ENCODE measurements around the gene GJC2. TPM values are rescaled to one million over a fixed set of nuclear protein-coding genes. Genes with fewer than 3 reads are reported as not detected.
"Not testable (repeated sequence)": the region's sequence is repeated elsewhere in the genome, so short reads cannot be mapped to it uniquely, and the experiment has no call there.

Gene GJC2
- total RNA-seq, 5 donors from 2014 or later (not counting 1 experiment from before 2014, with no cell fraction given), result 1.1 to 3.1 (median 1.6) TPM

- H3K9me3 ChIP-seq, result no peaks in the 10 kb centered on the region
- H3K27me3 Mint-ChIP-seq, result no peaks in the 10 kb centered on the region
- ChIA-PET POLR2A (no interaction called here), CTCF (no interaction called here)
- ATAC-seq (replicated peaks in 1 of 4) (no peak), DNase-seq (peak in 1 of 35 experiments; percentile 2)
- peak overlapping the region; percentile 80 for H3K27ac ChIP-seq (ENCODE audit: low read length)
- H3K9me3 Mint-ChIP-seq, result no peaks in the 10 kb centered on the region
- 71% methylated on average over 7 of the region's 11 CpGs for WGBS (ENCODE audit: insufficient coverage)
- peak overlapping the region; percentile 86 to 100 for H3K4me3 ChIP-seq (ENCODE audit: control insufficient read depth in 1 of 2, extremely low read depth in 1 of 2, low read length in 1 of 2)
- peaks cover 0 to 26% of the 10 kb centered on the region in 2 donors for H3K36me3 ChIP-seq (ENCODE audit: control insufficient read depth in 2 of 2, extremely low read depth in 1 of 2, insufficient read depth in 1 of 2, low read length in 1 of 2)
- peaks cover 3 to 47% of the 10 kb centered on the region in 2 experiments for H3K4me1 ChIP-seq (ENCODE audit: control insufficient read depth in 1 of 2, extremely low read depth in 1 of 2, insufficient read depth in 2 of 2, low read length in 2 of 2)
- peaks cover 8% of the 10 kb centered on the region for H3K36me3 Mint-ChIP-seq
- H3K4me3 Mint-ChIP-seq, result peak overlapping the region; percentile 79 to 93 (median 81)
- H3K27me3 ChIP-seq (replicated peaks in 1 of 2; ENCODE audit: control insufficient read depth in 2 of 2, extremely low read depth in 1 of 2, insufficient read depth in 2 of 2, low read length in 1 of 2), result peaks cover 0 to 4% of the 10 kb centered on the region in 2 experiments
- peaks cover 26 to 38% (median 29%) of the 10 kb centered on the region in 3 donors for H3K4me1 Mint-ChIP-seq
- H3K27ac Mint-ChIP-seq, result peak overlapping the region; percentile 69 to 85
Measured at GRCh38 chr1:228108055-228108690, 41.6 kb upstream of the GJC2 start.

- H3K27ac ChIP-seq (ENCODE audit: low read length), result peak overlapping the region; percentile 80
Measured at GRCh38 chr1:228108742-228109072, 41.0 kb upstream of the GJC2 start.

GRCh38 chr1:228109073-228109961 is 40.4 kb upstream of the GJC2 start, which contains the start of gene MRPL55:
MRPL55 (minus strand) TSS chr1:228109299; CDS start chr1:228108260, 1,039 bp downstream.
- WGBS (ENCODE audit: insufficient coverage), result under 1% methylated on average over 63 of the region's 66 CpGs
- POLR2A ChIA-PET, result no interaction called here
- Histone ChIP-seq H3K27ac (ENCODE audit: low read length) (peak within 1 kb of the TSS; percentile 83), H3K4me1 (ENCODE audit: control insufficient read depth in 1 of 2, extremely low read depth in 1 of 2, insufficient read depth in 2 of 2, low read length in 2 of 2) (peaks cover 3 to 36% of the 10 kb centered on the region in 2 experiments), H3K36me3 (ENCODE audit: control insufficient read depth in 2 of 2, extremely low read depth in 1 of 2, insufficient read depth in 1 of 2, low read length in 1 of 2) (peaks cover 0 to 26% of the 10 kb centered on the region in 2 donors), H3K4me3 (ENCODE audit: control insufficient read depth in 1 of 2, extremely low read depth in 1 of 2, low read length in 1 of 2) (peak within 1 kb of the TSS; percentile 86 to 100), H3K9me3 (no peaks in the 10 kb centered on the region), H3K27me3 (replicated peaks in 1 of 2; ENCODE audit: control insufficient read depth in 2 of 2, extremely low read depth in 1 of 2, insufficient read depth in 2 of 2, low read length in 1 of 2) (peaks cover 0 to 4% of the 10 kb centered on the region in 2 experiments)
- ATAC-seq (replicated peaks in 1 of 4) (peak; percentile 91 to 98 (median 94)), DNase-seq (peak; percentile 93 to 100 (median 97))
- Mint-ChIP-seq H3K27me3 (no peaks in the 10 kb centered on the region), H3K36me3 (peaks cover 8% of the 10 kb centered on the region), H3K9me3 (no peaks in the 10 kb centered on the region), H3K4me3 (peak within 1 kb of the TSS; percentile 79 to 93 (median 81)), H3K27ac (peak within 1 kb of the TSS; percentile 85 to 87), H3K4me1 (peaks cover 21 to 31% (median 24%) of the 10 kb centered on the region in 3 donors)
- CTCF ChIA-PET, result interaction anchor here (0.5 to 1.6 kb wide), 4 partner anchors 22 to 349 kb away, joined by 3 to 7 read pairs (median 4); partner anchors contain the start of gene ARF1 (in 1 of the 2)

More at GRCh38 chr1:228108742-228109072, 41.0 kb upstream of the GJC2 start:
- peaks cover 0 to 26% of the 10 kb centered on the region in 2 donors for H3K36me3 ChIP-seq (ENCODE audit: control insufficient read depth in 2 of 2, extremely low read depth in 1 of 2, insufficient read depth in 1 of 2, low read length in 1 of 2)
- Mint-ChIP-seq H3K4me1 (peaks cover 21 to 32% (median 26%) of the 10 kb centered on the region in 3 donors), H3K27me3 (no peaks in the 10 kb centered on the region), H3K4me3 (peak overlapping the region; percentile 79 to 93 (median 81)), H3K9me3 (no peaks in the 10 kb centered on the region), H3K36me3 (peaks cover 8% of the 10 kb centered on the region), H3K27ac (peak overlapping the region; percentile 69 to 85)
- 6% methylated on average over 7 of the region's 8 CpGs for WGBS (ENCODE audit: insufficient coverage)
- H3K27me3 ChIP-seq (replicated peaks in 1 of 2; ENCODE audit: control insufficient read depth in 2 of 2, extremely low read depth in 1 of 2, insufficient read depth in 2 of 2, low read length in 1 of 2), result peaks cover 0 to 4% of the 10 kb centered on the region in 2 experiments
- H3K4me3 ChIP-seq (ENCODE audit: control insufficient read depth in 1 of 2, extremely low read depth in 1 of 2, low read length in 1 of 2), result peak overlapping the region; percentile 86 to 100
- ChIA-PET POLR2A (no interaction called here), CTCF (no interaction called here)
- peaks cover 3 to 42% of the 10 kb centered on the region in 2 experiments for H3K4me1 ChIP-seq (ENCODE audit: control insufficient read depth in 1 of 2, extremely low read depth in 1 of 2, insufficient read depth in 2 of 2, low read length in 2 of 2)
- H3K9me3 ChIP-seq, result no peaks in the 10 kb centered on the region
- DNase-seq (no peak), ATAC-seq (replicated peaks in 1 of 4) (peak in 1 of 4 experiments; percentile 2)

GRCh38 chr1:228109962-228110488 is 39.7 kb upstream of the GJC2 start:
- 59% methylated on average over 15 of the region's 15 CpGs for WGBS (ENCODE audit: insufficient coverage)
- DNase-seq (no peak), ATAC-seq (replicated peaks in 1 of 4) (no peak)
- Mint-ChIP-seq H3K4me3 (peak overlapping the region; percentile 79 to 93 (median 81)), H3K36me3 (peaks cover 8% of the 10 kb centered on the region), H3K9me3 (no peaks in the 10 kb centered on the region), H3K27me3 (no peaks in the 10 kb centered on the region), H3K27ac (peak overlapping the region; percentile 52 to 85), H3K4me1 (peaks cover 14 to 25% (median 20%) of the 10 kb centered on the region in 3 donors)
- peaks cover 3 to 29% of the 10 kb centered on the region in 2 experiments for H3K4me1 ChIP-seq (ENCODE audit: control insufficient read depth in 1 of 2, extremely low read depth in 1 of 2, insufficient read depth in 2 of 2, low read length in 2 of 2)
- no peaks in the 10 kb centered on the region for H3K9me3 ChIP-seq
- ChIA-PET CTCF (interaction anchor here (0.5 to 1.6 kb wide), 6 partner anchors 21 to 348 kb away, joined by 3 to 7 read pairs (median 4); partner anchors contain the start of gene ARF1 (in 1 of the 2)), POLR2A (no interaction called here)
- peak overlapping the region; percentile 83 for H3K27ac ChIP-seq (ENCODE audit: low read length)
- H3K27me3 ChIP-seq (replicated peaks in 1 of 2; ENCODE audit: control insufficient read depth in 2 of 2, extremely low read depth in 1 of 2, insufficient read depth in 2 of 2, low read length in 1 of 2), result peaks cover 0 to 4% of the 10 kb centered on the region in 2 experiments
- peaks cover 0 to 26% of the 10 kb centered on the region in 2 donors for H3K36me3 ChIP-seq (ENCODE audit: control insufficient read depth in 2 of 2, extremely low read depth in 1 of 2, insufficient read depth in 1 of 2, low read length in 1 of 2)
- peak overlapping the region; percentile 73 to 100 for H3K4me3 ChIP-seq (ENCODE audit: control insufficient read depth in 1 of 2, extremely low read depth in 1 of 2, low read length in 1 of 2)

- ATAC-seq (replicated peaks in 1 of 4) (no peak), DNase-seq (no peak)
- Mint-ChIP-seq H3K27ac (no peak overlapping the region), H3K4me1 (peaks cover 12 to 25% (median 20%) of the 10 kb centered on the region in 3 donors), H3K36me3 (peaks cover 8% of the 10 kb centered on the region), H3K9me3 (no peaks in the 10 kb centered on the region), H3K27me3 (no peaks in the 10 kb centered on the region), H3K4me3 (peak overlapping the region; percentile 13 to 79 (median 34))
- Histone ChIP-seq H3K4me3 (ENCODE audit: control insufficient read depth in 1 of 2, extremely low read depth in 1 of 2, low read length in 1 of 2) (no peak overlapping the region), H3K36me3 (ENCODE audit: control insufficient read depth in 2 of 2, extremely low read depth in 1 of 2, insufficient read depth in 1 of 2, low read length in 1 of 2) (peaks cover 0 to 23% of the 10 kb centered on the region in 2 donors), H3K27me3 (replicated peaks in 1 of 2; ENCODE audit: control insufficient read depth in 2 of 2, extremely low read depth in 1 of 2, insufficient read depth in 2 of 2, low read length in 1 of 2) (peaks cover 0 to 4% of the 10 kb centered on the region in 2 experiments), H3K4me1 (ENCODE audit: control insufficient read depth in 1 of 2, extremely low read depth in 1 of 2, insufficient read depth in 2 of 2, low read length in 2 of 2) (peaks cover 3 to 28% of the 10 kb centered on the region in 2 experiments), H3K27ac (ENCODE audit: low read length) (no peak overlapping the region), H3K9me3 (no peaks in the 10 kb centered on the region)
- 89% methylated on average over 4 of the region's 7 CpGs for WGBS (ENCODE audit: insufficient coverage)
- POLR2A ChIA-PET, result no interaction called here
- CTCF ChIA-PET, result interaction anchor here in 1 of 2 donors (0.6 to 1.6 kb wide), 3 partner anchors 20 to 111 kb away, joined by 4 to 5 read pairs (median 5); partner anchors contain the start of gene ARF1
Measured at GRCh38 chr1:228110556-228110955, 39.2 kb upstream of the GJC2 start.

- peaks cover 0 to 16% of the 10 kb centered on the region in 2 donors for H3K36me3 ChIP-seq (ENCODE audit: control insufficient read depth in 2 of 2, extremely low read depth in 1 of 2, insufficient read depth in 1 of 2, low read length in 1 of 2)
- H3K27me3 ChIP-seq (replicated peaks in 1 of 2; ENCODE audit: control insufficient read depth in 2 of 2, extremely low read depth in 1 of 2, insufficient read depth in 2 of 2, low read length in 1 of 2); H3K27me3 Mint-ChIP-seq; H3K27ac ChIP-seq (ENCODE audit: low read length); POLR2A ChIA-PET; ATAC-seq (replicated peaks in 1 of 4); H3K9me3 ChIP-seq; H3K27ac Mint-ChIP-seq; H3K36me3 Mint-ChIP-seq; H3K9me3 Mint-ChIP-seq; H3K4me3 Mint-ChIP-seq; H3K4me3 ChIP-seq (ENCODE audit: control insufficient read depth in 1 of 2, extremely low read depth in 1 of 2, low read length in 1 of 2); DNase-seq: not testable (repeated sequence)
- H3K4me1 Mint-ChIP-seq, result peaks cover 12 to 25% (median 20%) of the 10 kb centered on the region in 3 donors
- CTCF ChIA-PET, result interaction anchor here in 1 of 2 donors (1.4 kb wide), 1 partner anchor 19 kb away, joined by 5 read pairs; no protein-coding TSS in a partner anchor
- 100% methylated on average over 2 of the region's 6 CpGs for WGBS (ENCODE audit: insufficient coverage)
- peaks cover 3 to 28% of the 10 kb centered on the region in 2 experiments for H3K4me1 ChIP-seq (ENCODE audit: control insufficient read depth in 1 of 2, extremely low read depth in 1 of 2, insufficient read depth in 2 of 2, low read length in 2 of 2)
Measured at GRCh38 chr1:228111315-228111714, 38.4 kb upstream of the GJC2 start.

Data from T-cell (primary cell).